Testis (tissue), 2 donors: Measurements from ENCODE around the gene ALDH8A1.

Experiments
- POLR2A ChIP-seq: fragments of 450-650 bp; IDR thresholded peaks from one replicate; pipeline ENCODE4 v1.6.1; 2017; ENCODE audit warnings: antibody characterized with exemption, mild to moderate bottlenecking, moderate library complexity
- TF ChIP-seq, protein P1 (sequence below), 3 experiments: fragments of 450-650 bp in 2 of 3; fragments of 200-600 bp in 1 of 3; sonication (generic) in 1 of 3; IDR thresholded peaks; one replicate each; pipeline ENCODE4 v1.5.1; 2016 to 2019; ENCODE audit warnings: antibody characterized with exemption in 3 of 3, mild to moderate bottlenecking in 2 of 3, moderate library complexity in 1 of 3

DNA sequence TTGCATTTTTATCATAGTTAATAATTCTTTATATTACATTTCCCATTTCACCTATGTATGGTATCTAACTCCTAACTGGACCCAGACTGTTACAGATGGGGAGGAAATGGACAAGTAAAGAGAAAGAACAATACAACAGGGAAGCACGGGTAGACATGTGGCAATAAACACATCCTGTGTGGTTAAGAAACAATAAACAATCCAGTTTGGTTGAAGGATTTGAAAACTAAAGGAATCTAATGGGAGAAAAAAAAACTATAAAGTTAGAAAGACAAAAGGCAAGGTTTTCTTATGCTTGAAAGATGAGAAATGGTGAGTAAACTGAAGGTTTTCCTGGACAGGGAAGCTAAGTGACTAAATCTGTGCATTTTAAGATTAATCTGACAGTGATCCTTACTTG lies 34.9 kb upstream of the ALDH8A1 start:
- TF ChIP-seq, protein P1, sequence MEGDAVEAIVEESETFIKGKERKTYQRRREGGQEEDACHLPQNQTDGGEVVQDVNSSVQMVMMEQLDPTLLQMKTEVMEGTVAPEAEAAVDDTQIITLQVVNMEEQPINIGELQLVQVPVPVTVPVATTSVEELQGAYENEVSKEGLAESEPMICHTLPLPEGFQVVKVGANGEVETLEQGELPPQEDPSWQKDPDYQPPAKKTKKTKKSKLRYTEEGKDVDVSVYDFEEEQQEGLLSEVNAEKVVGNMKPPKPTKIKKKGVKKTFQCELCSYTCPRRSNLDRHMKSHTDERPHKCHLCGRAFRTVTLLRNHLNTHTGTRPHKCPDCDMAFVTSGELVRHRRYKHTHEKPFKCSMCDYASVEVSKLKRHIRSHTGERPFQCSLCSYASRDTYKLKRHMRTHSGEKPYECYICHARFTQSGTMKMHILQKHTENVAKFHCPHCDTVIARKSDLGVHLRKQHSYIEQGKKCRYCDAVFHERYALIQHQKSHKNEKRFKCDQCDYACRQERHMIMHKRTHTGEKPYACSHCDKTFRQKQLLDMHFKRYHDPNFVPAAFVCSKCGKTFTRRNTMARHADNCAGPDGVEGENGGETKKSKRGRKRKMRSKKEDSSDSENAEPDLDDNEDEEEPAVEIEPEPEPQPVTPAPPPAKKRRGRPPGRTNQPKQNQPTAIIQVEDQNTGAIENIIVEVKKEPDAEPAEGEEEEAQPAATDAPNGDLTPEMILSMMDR (IDR thresholded peaks at IDR 0.05), result no peak
- no peak for TF ChIP-seq POLR2A
